IPS DF 6.9 (cell line): ENCODE results near the gene ALG8.

Experiments used
- DNase-seq: peaks from one replicate; pipeline ENCODE4 v3.0.0-alpha.2; 2013; ENCODE audit warnings: low read depth, low spot score
- H3K27ac ChIP-seq: one replicate; pipeline ENCODE4 v1.5.1; 2013; ENCODE audit warnings: low read length, control low read depth
- H3K27me3 ChIP-seq: 2 replicates; pipeline ENCODE4 v1.6.1; 2013; ENCODE audit warnings: mild to moderate bottlenecking, low read length; ENCODE audit not compliant: control insufficient read depth, insufficient read depth
- H3K36me3 ChIP-seq: 2 replicates; pipeline ENCODE4 v1.6.1; 2013; ENCODE audit warnings: low read length; ENCODE audit not compliant: control insufficient read depth, insufficient read depth
- H3K4me1 ChIP-seq: 2 replicates; pipeline ENCODE4 v1.6.1; 2013; ENCODE audit warnings: low read length; ENCODE audit not compliant: control insufficient read depth, insufficient read depth
- H3K4me3 ChIP-seq: 2 replicates; pipeline ENCODE4 v1.5.1; 2013; ENCODE audit warnings: mild to moderate bottlenecking, low read length
- H3K9me3 ChIP-seq: 2 replicates; pipeline ENCODE4 v1.6.1; 2013; ENCODE audit warnings: low read length, inconsistent platforms; ENCODE audit not compliant: control insufficient read depth, insufficient read depth
- WGBS: extraction: QIAGEN DNeasy Blood & Tissue Kit; methylation state at CpG from one replicate; pipeline ENCODE4 v1.1.7; 2013; ENCODE audit warnings: mixed read lengths, missing lambda C conversion rate; ENCODE audit not compliant: insufficient read length, insufficient coverage; 5-methylcytosine and 5-hydroxymethylcytosine counted together

The ALG8 gene

GRCh38 chr11:78171951-78172350 is 32.5 kb upstream of the ALG8 start:
- WGBS = no CpG with 5 or more reads among the region's 6 CpGs

DNA sequence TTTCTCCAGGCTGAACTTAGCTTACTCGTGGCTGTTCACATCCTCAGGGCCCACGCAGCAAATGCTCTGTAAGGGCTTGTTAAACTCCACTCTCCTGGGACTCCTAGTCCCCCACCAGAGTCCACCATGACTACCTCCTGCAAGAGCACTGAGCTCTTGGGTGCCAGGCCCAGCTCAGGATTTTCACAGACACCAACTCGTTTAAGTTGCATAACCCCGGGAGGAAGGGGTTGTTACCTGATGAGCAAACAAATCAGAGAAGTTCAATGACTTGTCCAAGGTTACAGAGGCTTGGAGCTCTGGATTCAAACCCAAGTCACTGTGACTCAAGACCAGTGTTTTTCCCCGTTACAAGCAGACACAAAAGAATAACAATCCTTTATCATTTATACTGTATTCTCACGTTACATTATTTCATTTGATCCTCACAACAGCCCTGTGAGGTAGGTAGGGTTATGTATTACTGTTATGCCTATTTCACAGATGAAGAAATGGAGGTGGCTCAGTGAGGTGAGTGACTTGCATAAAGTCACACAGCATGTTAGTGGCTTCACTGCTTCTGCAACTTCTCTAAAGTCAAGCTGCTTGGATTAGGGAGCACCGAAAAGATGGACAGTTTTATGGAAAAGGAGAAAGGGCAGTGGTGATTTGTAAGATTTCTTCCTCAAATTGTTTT is 31.6 kb upstream of the ALG8 start:
- no peaks in the 10 kb centered on the region for H3K36me3 ChIP-seq
- H3K27ac ChIP-seq = no peak overlapping the region
- H3K4me3 ChIP-seq = no peak overlapping the region
- no peak for DNase-seq
- H3K9me3 ChIP-seq = no peaks in the 10 kb centered on the region
- no CpG with 5 or more reads among the region's 7 CpGs for WGBS
- H3K27me3 ChIP-seq = no peaks in the 10 kb centered on the region
- H3K4me1 ChIP-seq = no peaks in the 10 kb centered on the region; the same call in 1 of the 2 replicates

More at GRCh38 chr11:78171951-78172350, 32.5 kb upstream of the ALG8 start:
- Histone ChIP-seq H3K27ac (no peak overlapping the region), H3K36me3 (no peaks in the 10 kb centered on the region), H3K4me3 (no peak overlapping the region), H3K27me3 (no peaks in the 10 kb centered on the region), H3K9me3 (no peaks in the 10 kb centered on the region), H3K4me1 (no peaks in the 10 kb centered on the region; the same call in 1 of the 2 replicates)
- no peak for DNase-seq

DNA sequence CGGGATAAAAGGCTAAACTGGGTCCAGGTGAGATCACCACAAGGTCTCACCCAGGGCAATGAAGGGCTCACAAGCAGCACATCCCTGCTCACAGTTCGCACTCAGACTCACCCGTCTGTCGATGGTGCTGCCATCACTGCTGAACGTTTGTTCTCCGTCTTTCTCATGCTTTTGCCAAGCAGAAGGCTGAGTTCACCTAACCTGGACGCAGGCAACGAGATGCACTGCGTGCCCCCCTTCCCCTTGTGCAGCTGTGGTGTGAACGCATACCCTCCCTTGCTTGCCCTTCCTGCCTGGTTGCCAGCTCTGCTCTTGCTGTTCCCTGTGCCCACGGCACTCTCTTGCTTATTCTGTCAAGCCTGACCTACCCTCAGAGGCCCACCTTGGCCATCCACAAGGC is 31.0 kb upstream of the ALG8 start:
- H3K4me3 ChIP-seq = no peak overlapping the region
- WGBS = no CpG with 5 or more reads among the region's 11 CpGs
- no peaks in the 10 kb centered on the region; the same call in 1 of the 2 replicates for H3K4me1 ChIP-seq
- DNase-seq = no peak
- no peaks in the 10 kb centered on the region for H3K36me3 ChIP-seq
- no peak overlapping the region for H3K27ac ChIP-seq
- H3K27me3 ChIP-seq = no peaks in the 10 kb centered on the region
- no peaks in the 10 kb centered on the region for H3K9me3 ChIP-seq

- Histone ChIP-seq H3K9me3 (no peaks in the 10 kb centered on the region), H3K4me1 (no peaks in the 10 kb centered on the region; the same call in 1 of the 2 replicates), H3K36me3 (no peaks in the 10 kb centered on the region), H3K4me3 (no peak overlapping the region), H3K27ac (no peak overlapping the region), H3K27me3 (no peaks in the 10 kb centered on the region)
- WGBS = no CpG with 5 or more reads among the region's 17 CpGs
- no peak for DNase-seq
These were observed 29.4 kb upstream of the ALG8 start for GRCh38 chr11:78168539-78169477.

- Histone ChIP-seq H3K4me1 (no peaks in the 10 kb centered on the region; the same call in 1 of the 2 replicates), H3K4me3 (no peak overlapping the region), H3K36me3 (no peaks in the 10 kb centered on the region), H3K27ac (no peak overlapping the region), H3K9me3 (no peaks in the 10 kb centered on the region), H3K27me3 (no peaks in the 10 kb centered on the region)
- WGBS = no CpG with 5 or more reads among the region's 6 CpGs
- DNase-seq = no peak
These were observed 27.5 kb upstream of the ALG8 start for GRCh38 chr11:78166855-78167469.

GRCh38 chr11:78164471-78164870 is 25.0 kb upstream of the ALG8 start:
- no peaks in the 10 kb centered on the region for H3K27me3 ChIP-seq
- no peaks in the 10 kb centered on the region; the same call in 1 of the 2 replicates for H3K4me1 ChIP-seq
- no peak overlapping the region for H3K27ac ChIP-seq
- H3K4me3 ChIP-seq = no peak overlapping the region
- DNase-seq = no peak
- WGBS = no CpG with 5 or more reads among the region's 2 CpGs
- no peaks in the 10 kb centered on the region for H3K9me3 ChIP-seq
- H3K36me3 ChIP-seq = no peaks in the 10 kb centered on the region

DNA sequence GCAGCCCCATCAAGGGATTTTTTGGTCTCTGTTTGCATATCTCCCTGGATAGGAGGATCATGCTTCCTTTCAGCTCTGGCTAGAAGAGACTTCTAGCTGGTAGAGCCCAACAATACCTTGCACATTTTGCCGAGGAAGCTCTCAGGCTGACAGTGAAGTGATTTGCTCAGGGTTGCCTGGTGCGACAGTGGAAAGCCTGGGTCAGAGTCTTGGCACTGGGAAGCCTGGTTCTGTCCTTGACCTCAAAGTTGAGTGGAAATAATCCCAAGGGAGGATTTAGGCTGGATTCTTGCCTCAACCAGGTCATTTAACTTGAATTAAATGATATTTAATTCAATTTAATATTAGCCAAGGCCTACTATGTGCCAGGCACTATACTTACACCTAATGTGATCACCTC is 24.4 kb upstream of the ALG8 start:
- no peak for DNase-seq
- Histone ChIP-seq H3K36me3 (no peaks in the 10 kb centered on the region), H3K4me3 (no peak overlapping the region), H3K4me1 (no peaks in the 10 kb centered on the region; the same call in 1 of the 2 replicates), H3K9me3 (no peaks in the 10 kb centered on the region), H3K27ac (no peak overlapping the region), H3K27me3 (no peaks in the 10 kb centered on the region)
- no CpG with 5 or more reads among the region's 2 CpGs for WGBS

DNA sequence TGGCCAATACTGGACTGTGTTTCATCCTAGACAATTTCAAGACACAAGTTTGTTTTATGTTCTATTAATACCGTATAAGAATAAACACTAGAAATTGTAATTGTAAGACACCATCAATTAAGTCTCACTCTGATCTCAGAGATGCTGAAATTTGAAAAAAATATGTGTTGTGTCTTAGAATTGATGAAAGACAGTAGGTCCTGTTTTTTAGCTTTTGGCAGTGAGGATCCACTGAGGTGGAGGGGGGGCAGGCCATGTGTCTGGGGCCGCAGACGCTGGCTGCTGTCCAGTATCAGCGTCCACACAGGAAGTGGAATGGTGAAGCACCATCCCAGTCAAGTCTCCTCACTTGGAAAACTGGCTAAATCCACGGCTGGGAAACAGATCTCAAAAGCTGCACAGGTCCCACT is 22.5 kb upstream of the ALG8 start:
- H3K36me3 ChIP-seq = no peaks in the 10 kb centered on the region

DNA sequence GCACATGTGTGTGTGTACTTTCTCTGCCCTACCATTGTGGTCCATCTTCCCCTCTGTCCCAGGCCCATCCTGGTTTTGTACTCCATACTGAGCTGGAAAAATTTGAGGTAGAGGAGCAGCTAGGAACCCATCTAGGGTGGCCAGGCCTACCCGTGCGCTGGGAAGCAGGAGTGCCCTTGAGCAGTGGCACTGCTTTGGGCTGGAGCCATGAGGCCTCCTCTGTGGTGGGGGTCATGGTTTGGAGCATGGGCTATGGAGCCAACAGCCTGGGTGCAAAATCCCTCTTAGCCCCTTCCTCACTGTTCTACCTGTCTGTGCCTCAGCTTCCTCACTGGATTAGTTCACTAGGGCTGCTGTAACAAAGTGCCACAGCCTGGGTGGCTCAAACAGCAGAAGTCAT is 21.9 kb upstream of the ALG8 start:
- H3K27ac ChIP-seq = no peak overlapping the region
- no peaks in the 10 kb centered on the region for H3K36me3 ChIP-seq
- no peaks in the 10 kb centered on the region for H3K4me1 ChIP-seq
- no CpG with 5 or more reads among the region's 2 CpGs for WGBS
- H3K27me3 ChIP-seq = no peaks in the 10 kb centered on the region
- no peak overlapping the region for H3K4me3 ChIP-seq
- DNase-seq = no peak
- H3K9me3 ChIP-seq = no peaks in the 10 kb centered on the region

More for the DNA sequence above, 22.5 kb upstream of the ALG8 start:
- Histone ChIP-seq H3K27ac (no peak overlapping the region), H3K27me3 (no peaks in the 10 kb centered on the region), H3K9me3 (no peaks in the 10 kb centered on the region), H3K4me3 (no peak overlapping the region), H3K4me1 (no peaks in the 10 kb centered on the region)
- no peak for DNase-seq
- WGBS = no CpG with 5 or more reads among the region's 5 CpGs

- Histone ChIP-seq H3K4me1 (no peaks in the 10 kb centered on the region), H3K27me3 (no peaks in the 10 kb centered on the region), H3K4me3 (no peak overlapping the region), H3K9me3 (no peaks in the 10 kb centered on the region), H3K27ac (no peak overlapping the region), H3K36me3 (no peaks in the 10 kb centered on the region)
- no peak for DNase-seq
- no CpG with 5 or more reads among the region's 1 CpG for WGBS
These were observed 21.1 kb upstream of the ALG8 start for GRCh38 chr11:78160557-78160956.
